ENCODE results near the gene RASA1. TPM values are rescaled to one million over a fixed set of nuclear protein-coding genes. Genes with fewer than 3 reads are reported as not detected.

RASA1 gene
- total and polyA plus RNA-seq, 9 of the 15 experiments (the other 6 are each of a cell fraction or from before 2014, with no cell fraction given) = 3.2 to 17.3 (median 9.2) TPM

DNA sequence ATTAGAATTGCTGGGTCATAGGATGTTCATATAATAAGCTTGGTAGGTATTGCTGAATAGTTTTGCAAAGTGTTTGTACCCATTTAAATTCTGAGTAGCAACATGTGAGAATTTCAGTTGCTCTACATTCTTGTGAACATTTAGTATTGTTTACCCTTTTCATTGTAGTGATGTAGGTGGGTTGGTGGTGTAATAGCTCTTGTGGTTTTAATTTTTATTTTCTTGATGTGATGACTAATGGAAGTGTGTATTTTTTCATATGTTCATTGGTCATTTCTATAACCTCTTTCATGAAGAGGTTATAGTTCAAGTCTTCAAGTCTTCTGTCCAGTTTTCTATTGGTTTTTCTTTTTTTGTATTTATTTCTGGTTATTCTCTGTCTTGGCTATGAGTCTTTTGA, 34.4 kb downstream of the RASA1 start (continued):
- TF ChIP-seq, protein P1, sequence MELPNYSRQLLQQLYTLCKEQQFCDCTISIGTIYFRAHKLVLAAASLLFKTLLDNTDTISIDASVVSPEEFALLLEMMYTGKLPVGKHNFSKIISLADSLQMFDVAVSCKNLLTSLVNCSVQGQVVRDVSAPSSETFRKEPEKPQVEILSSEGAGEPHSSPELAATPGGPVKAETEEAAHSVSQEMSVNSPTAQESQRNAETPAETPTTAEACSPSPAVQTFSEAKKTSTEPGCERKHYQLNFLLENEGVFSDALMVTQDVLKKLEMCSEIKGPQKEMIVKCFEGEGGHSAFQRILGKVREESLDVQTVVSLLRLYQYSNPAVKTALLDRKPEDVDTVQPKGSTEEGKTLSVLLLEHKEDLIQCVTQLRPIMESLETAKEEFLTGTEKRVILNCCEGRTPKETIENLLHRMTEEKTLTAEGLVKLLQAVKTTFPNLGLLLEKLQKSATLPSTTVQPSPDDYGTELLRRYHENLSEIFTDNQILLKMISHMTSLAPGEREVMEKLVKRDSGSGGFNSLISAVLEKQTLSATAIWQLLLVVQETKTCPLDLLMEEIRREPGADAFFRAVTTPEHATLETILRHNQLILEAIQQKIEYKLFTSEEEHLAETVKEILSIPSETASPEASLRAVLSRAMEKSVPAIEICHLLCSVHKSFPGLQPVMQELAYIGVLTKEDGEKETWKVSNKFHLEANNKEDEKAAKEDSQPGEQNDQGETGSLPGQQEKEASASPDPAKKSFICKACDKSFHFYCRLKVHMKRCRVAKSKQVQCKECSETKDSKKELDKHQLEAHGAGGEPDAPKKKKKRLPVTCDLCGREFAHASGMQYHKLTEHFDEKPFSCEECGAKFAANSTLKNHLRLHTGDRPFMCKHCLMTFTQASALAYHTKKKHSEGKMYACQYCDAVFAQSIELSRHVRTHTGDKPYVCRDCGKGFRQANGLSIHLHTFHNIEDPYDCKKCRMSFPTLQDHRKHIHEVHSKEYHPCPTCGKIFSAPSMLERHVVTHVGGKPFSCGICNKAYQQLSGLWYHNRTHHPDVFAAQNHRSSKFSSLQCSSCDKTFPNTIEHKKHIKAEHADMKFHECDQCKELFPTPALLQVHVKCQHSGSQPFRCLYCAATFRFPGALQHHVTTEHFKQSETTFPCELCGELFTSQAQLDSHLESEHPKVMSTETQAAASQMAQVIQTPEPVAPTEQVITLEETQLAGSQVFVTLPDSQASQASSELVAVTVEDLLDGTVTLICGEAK (IDR thresholded peaks at IDR 0.05) = no peak
- TF ChIP-seq, protein P1 (CRISPR knock-in tag; IDR thresholded peaks at IDR 0.05) = no peak

Data from K562 (cell line).